Tibial nerve (tissue), 4 donors: Measurements from ENCODE around the gene PRR35. TPM values are rescaled to one million over a fixed set of nuclear protein-coding genes. Genes with fewer than 3 reads are reported as not detected.

Experiments used
- DNase-seq, 2 donors: peaks; one replicate each; pipeline ENCODE4 v3.0.0-alpha.2; 2019; ENCODE audit warnings: low spot score in 2 of 2
- H3K27ac ChIP-seq, 4 donors: fragments of 200-600 bp; sonication (generic) in 3 of 4; one replicate each; pipeline ENCODE4 v1.5.1; 2017 to 2019; ENCODE audit warnings: mild to moderate bottlenecking in 1 of 4
- H3K27me3 ChIP-seq, 2 donors: fragments of 200-600 bp; sonication (generic) in 1 of 2; one replicate each; pipeline versions ENCODE4 v1.5.1 to v1.6.0; 2017 to 2019
- H3K36me3 ChIP-seq, 3 donors: fragments of 200-600 bp; sonication (generic); one replicate each; pipeline ENCODE4 v1.5.1; 2018 to 2019
- H3K4me1 ChIP-seq, 4 donors: fragments of 200-600 bp; sonication (generic) in 3 of 4; one replicate each; pipeline ENCODE4 v1.5.1; 2017 to 2019
- H3K4me3 ChIP-seq, 4 donors: fragments of 200-600 bp; sonication (generic) in 3 of 4; one replicate each; pipeline ENCODE4 v1.5.1; 2017 to 2019; ENCODE audit warnings: mild to moderate bottlenecking in 1 of 4, moderate library complexity in 1 of 4
- H3K9me3 ChIP-seq, 4 donors: fragments of 200-600 bp; sonication (generic) in 3 of 4; one replicate each; pipeline ENCODE4 v1.5.1; 2017 to 2019
- EP300 ChIP-seq, 2 donors: sonication (generic); formaldehyde crosslinking; IDR thresholded peaks; one replicate each; pipeline ENCODE4 v1.6.1; 2017; ENCODE audit warnings: antibody characterized with exemption in 2 of 2, mild to moderate bottlenecking in 1 of 2
- POLR2A ChIP-seq, 2 donors: fragments of 450-650 bp; IDR thresholded peaks; one replicate each; pipeline ENCODE4 v1.6.1; 2017; ENCODE audit warnings: antibody characterized with exemption in 2 of 2, mild to moderate bottlenecking in 2 of 2, moderate library complexity in 2 of 2
- WGBS, 2 donors: methylation state at CpG; one replicate each; pipeline ENCODE4 v1.1.5; 2018; 5-methylcytosine and 5-hydroxymethylcytosine counted together
- total RNA-seq, 4 donors: library from RNA; depleted of rRNA; stranded (reverse); fragments of >200 nt; gene quantifications; one replicate each; pipeline ENCODE4 v1.1.0, GENCODE V29; 2016
- TF ChIP-seq, protein P1 (sequence below), 5 experiments: fragments of 200-600 bp in 3 of 5; fragments of 450-650 bp in 2 of 5; sonication (generic) in 3 of 5; IDR thresholded peaks; one replicate each; pipeline ENCODE4 v1.5.1; 2016 to 2019; ENCODE audit warnings: antibody characterized with exemption in 5 of 5, mild to moderate bottlenecking in 3 of 5, moderate library complexity in 2 of 5

PRR35 gene
- total RNA-seq, 4 donors from 2014 or later, result not detected

DNA sequence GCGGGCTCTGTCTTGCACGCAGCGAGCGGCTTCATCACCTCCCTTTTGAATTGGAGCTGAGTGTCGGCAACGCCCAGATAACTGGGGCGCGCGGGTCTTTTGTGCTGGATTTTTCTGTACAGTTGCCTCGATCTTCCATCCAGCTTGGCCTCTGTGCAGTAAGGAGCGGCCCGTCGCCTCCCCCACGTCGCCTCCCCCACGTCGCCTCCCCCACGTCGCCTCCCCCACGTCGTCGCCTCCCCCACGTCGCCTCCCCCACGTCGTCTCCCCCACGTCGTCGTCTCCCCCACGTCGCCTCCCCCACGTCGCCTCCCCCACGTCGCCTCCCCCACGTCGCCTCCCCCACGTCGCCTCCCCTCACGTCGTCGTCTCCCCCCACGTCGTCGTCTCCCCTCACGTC, 15.7 kb upstream of the PRR35 start:
- Histone ChIP-seq H3K4me3 (no peak overlapping the region), H3K36me3 (peaks cover 0 to 87% (median 2%) of the 10 kb centered on the region in 3 donors), H3K27ac (no peak overlapping the region), H3K27me3 (no peaks in the 10 kb centered on the region), H3K9me3 (no peaks in the 10 kb centered on the region), H3K4me1 (peaks cover 0 to 14% (median 0%) of the 10 kb centered on the region in 4 donors)
- TF ChIP-seq, protein P1, sequence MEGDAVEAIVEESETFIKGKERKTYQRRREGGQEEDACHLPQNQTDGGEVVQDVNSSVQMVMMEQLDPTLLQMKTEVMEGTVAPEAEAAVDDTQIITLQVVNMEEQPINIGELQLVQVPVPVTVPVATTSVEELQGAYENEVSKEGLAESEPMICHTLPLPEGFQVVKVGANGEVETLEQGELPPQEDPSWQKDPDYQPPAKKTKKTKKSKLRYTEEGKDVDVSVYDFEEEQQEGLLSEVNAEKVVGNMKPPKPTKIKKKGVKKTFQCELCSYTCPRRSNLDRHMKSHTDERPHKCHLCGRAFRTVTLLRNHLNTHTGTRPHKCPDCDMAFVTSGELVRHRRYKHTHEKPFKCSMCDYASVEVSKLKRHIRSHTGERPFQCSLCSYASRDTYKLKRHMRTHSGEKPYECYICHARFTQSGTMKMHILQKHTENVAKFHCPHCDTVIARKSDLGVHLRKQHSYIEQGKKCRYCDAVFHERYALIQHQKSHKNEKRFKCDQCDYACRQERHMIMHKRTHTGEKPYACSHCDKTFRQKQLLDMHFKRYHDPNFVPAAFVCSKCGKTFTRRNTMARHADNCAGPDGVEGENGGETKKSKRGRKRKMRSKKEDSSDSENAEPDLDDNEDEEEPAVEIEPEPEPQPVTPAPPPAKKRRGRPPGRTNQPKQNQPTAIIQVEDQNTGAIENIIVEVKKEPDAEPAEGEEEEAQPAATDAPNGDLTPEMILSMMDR (IDR thresholded peaks at IDR 0.05), result no peak
- TF ChIP-seq POLR2A (IDR thresholded peaks at IDR 0.05), result no peak
- no peak for TF ChIP-seq EP300 (IDR thresholded peaks at IDR 0.05)
- no peak for DNase-seq
- 92 to 94% methylated on average over 41 to 46 of the region's 46 CpGs for WGBS, 2 donors

DNA sequence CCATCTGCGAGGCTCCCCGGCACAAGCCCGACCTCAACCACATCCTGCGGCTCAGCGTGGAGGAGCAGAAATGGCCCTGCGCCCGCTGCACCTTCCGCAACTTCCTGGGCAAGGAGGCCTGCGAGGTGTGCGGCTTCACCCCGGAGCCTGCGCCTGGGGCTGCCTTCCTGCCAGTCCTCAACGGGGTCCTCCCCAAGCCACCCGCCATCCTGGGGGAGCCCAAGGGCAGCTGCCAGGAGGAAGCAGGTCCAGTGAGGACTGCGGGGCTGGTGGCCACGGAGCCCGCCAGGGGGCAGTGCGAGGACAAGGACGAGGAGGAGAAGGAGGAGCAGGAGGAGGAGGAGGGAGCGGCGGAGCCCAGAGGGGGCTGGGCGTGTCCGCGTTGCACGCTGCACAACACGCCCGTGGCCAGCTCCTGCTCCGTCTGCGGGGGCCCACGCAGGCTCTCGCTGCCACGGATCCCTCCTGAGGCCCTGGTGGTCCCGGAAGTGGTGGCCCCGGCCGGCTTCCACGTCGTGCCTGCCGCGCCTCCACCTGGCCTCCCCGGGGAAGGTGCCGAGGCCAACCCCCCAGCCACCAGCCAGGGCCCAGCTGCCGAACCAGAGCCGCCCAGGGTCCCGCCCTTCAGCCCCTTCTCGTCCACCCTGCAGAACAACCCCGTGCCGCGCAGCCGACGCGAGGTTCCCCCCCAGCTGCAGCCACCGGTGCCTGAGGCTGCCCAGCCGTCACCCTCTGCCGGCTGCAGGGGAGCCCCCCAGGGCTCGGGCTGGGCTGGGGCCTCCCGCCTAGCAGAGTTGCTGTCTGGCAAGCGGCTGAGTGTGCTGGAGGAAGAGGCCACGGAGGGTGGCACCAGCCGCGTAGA, 13.1 kb upstream of the PRR35 start:
- peaks cover 0 to 14% (median 0%) of the 10 kb centered on the region in 4 donors for H3K4me1 ChIP-seq
- peaks cover 5 to 89% (median 8%) of the 10 kb centered on the region in 3 donors for H3K36me3 ChIP-seq
- no peak overlapping the region for H3K27ac ChIP-seq
- 67 to 74% methylated on average over 29 to 56 of the region's 60 CpGs for WGBS, 2 donors
- DNase-seq, result peak; percentile 54 to 55
- H3K9me3 ChIP-seq, result no peaks in the 10 kb centered on the region
- H3K4me3 ChIP-seq, result peak overlapping the region in 2 of 4 donors; percentile 15 to 17
- no peaks in the 10 kb centered on the region for H3K27me3 ChIP-seq
- TF ChIP-seq POLR2A (IDR thresholded peaks at IDR 0.05) (no peak), EP300 (IDR thresholded peaks at IDR 0.05) (no peak)
- TF ChIP-seq, protein P1 (IDR thresholded peaks at IDR 0.05), result peak; percentile 32 to 69 (median 43)

DNA sequence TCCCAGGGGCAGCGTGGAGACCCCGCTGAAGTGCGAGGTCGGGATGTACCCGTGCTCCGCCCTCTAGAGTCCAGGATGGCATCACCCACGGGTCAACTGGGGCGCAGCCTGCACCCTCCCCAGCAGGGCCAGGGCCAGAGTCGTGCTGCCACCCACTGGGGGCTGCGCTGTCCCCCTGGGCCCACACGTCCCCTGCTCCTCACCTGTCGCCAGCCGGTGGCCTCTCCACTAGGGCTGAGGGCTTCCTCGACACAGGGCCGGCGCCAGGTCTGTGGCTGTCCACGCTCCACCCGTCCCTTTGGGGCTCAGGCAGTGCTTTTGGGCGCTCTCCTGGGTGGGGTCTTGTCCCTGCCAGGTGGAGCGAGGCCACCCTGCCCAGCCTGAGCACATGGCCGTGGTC, 11.6 kb upstream of the PRR35 start:
- Histone ChIP-seq H3K27ac (no peak overlapping the region), H3K9me3 (no peaks in the 10 kb centered on the region), H3K4me3 (no peak overlapping the region), H3K36me3 (peaks cover 5 to 96% (median 9%) of the 10 kb centered on the region in 3 donors), H3K27me3 (no peaks in the 10 kb centered on the region), H3K4me1 (peaks cover 0 to 14% (median 0%) of the 10 kb centered on the region in 4 donors)
- WGBS, 2 donors, result 93% methylated on average over 18 to 19 of the region's 21 CpGs
- no peak for DNase-seq
- no peak for TF ChIP-seq EP300 (IDR thresholded peaks at IDR 0.05)
- TF ChIP-seq POLR2A (IDR thresholded peaks at IDR 0.05), result no peak
- TF ChIP-seq, protein P1 (IDR thresholded peaks at IDR 0.05), result no peak

DNA sequence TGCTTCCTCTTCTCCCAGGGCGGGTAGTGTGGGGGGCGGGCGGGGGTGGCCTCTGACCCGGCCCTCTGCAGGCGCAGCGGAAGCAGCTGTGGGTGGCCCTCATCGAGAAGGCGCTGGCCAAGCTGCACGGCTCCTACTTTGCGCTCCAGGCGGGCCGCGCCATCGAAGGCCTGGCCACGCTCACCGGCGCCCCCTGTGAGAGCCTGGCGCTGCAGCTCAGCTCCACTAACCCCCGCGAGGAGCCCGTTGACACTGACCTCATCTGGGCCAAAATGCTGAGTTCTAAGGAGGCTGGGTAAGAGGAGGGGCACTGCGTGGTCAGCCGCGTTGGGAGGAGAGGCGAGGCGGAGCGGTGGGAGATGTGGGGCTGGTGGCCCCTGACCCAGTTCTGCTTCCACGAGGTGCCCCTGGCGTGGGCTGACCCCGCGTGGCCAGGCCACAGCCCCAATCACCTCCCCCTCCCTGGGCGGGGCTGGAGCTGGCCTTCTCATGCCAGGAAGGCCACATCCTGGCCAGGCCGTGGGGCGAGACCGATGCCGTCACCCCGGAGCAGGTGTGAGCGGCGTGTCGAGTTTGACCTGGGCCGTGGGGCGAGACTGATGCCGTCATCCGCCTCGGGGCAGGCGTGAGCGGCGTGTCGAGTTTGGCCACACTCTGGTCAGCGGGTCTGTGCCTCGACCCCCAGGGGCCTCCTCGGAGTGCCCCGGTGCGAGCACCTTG, 10.5 kb upstream of the PRR35 start:
- H3K36me3 ChIP-seq, result peaks cover 5 to 92% (median 9%) of the 10 kb centered on the region in 3 donors
- H3K4me1 ChIP-seq, result peaks cover 0 to 25% (median 5%) of the 10 kb centered on the region in 4 donors
- no peak overlapping the region for H3K27ac ChIP-seq
- H3K9me3 ChIP-seq, result no peaks in the 10 kb centered on the region
- no peak overlapping the region for H3K4me3 ChIP-seq
- no peak for DNase-seq
- no peaks in the 10 kb centered on the region for H3K27me3 ChIP-seq
- 91 to 94% methylated on average over 36 to 49 of the region's 54 CpGs for whole genome bisulfite sequencing, 2 donors
- TF ChIP-seq, protein P1 (IDR thresholded peaks at IDR 0.05), result no peak
- TF ChIP-seq POLR2A (IDR thresholded peaks at IDR 0.05), result no peak
- no peak for TF ChIP-seq EP300 (IDR thresholded peaks at IDR 0.05)
